Activated CD4-positive, alpha-beta T cell treated with anti-CD3 and anti-CD28 coated beads for 36 hours (primary cell): ENCODE results near the gene PHF12. TPM values are rescaled to one million over a fixed set of nuclear protein-coding genes. Genes with fewer than 3 reads are reported as not detected.

Source experiments
- ATAC-seq: fragments of 200-7000 bp; cut with Tn5 transposase; one replicate; pipeline ENCODE4 v1.10.0; 2021; ENCODE audit warnings: mild to moderate bottlenecking, moderate library complexity
- CTCF ChIA-PET: fragments of 350-600 bp; sonication (Branson Sonifier 250); formaldehyde crosslinking; loops from one replicate; lab custom pipeline; 2021; ENCODE audit warnings: antibody characterized with exemption; lab: Charles Lee
- POLR2A ChIA-PET: fragments of 350-600 bp; sonication (Branson Sonifier 250); formaldehyde crosslinking; loops from one replicate; lab custom pipeline; 2021; ENCODE audit warnings: antibody characterized with exemption, inconsistent platforms; lab: Charles Lee
- DNase-seq: peaks from one replicate; pipeline ENCODE4 v3.0.0-alpha.2; 2020
- H3K27ac Mint-ChIP-seq: one replicate; pipeline ENCODE4 v1.8.0; 2021; ENCODE audit warnings: mixed read lengths
- H3K27me3 Mint-ChIP-seq: one replicate; pipeline ENCODE4 v1.8.0; 2021; ENCODE audit warnings: mixed read lengths
- H3K36me3 Mint-ChIP-seq: one replicate; pipeline ENCODE4 v1.8.0; 2021; ENCODE audit warnings: low read depth, mixed read lengths
- H3K4me1 Mint-ChIP-seq: one replicate; pipeline ENCODE4 v1.8.0; 2021; ENCODE audit warnings: mixed read lengths
- H3K4me3 Mint-ChIP-seq: one replicate; pipeline ENCODE4 v1.8.0; 2021; ENCODE audit warnings: mild to moderate bottlenecking, moderate library complexity, mixed read lengths
- H3K9me3 Mint-ChIP-seq: one replicate; pipeline ENCODE4 v1.8.0; 2021; ENCODE audit warnings: low read depth, mixed read lengths
- intact Hi-C, 2 experiments: fragments of 100-400 bp; cut with DNase I in 1 of 2; cut with micrococcal nuclease in 1 of 2; formaldehyde crosslinking; loops; one replicate each; pipeline versions ENCODE4 v1.14.2 to v1.15.1; 2022 to 2024; cut with DNase I, micrococcal nuclease
- microRNA-seq: library from miRNA; unstranded; fragments of <30 nt; microRNA quantifications from one replicate; pipeline ENCODE4 v1.2.0, GENCODE V29; 2021; ENCODE audit warnings: borderline replicate concordance
- total RNA-seq, 2 experiments: library from RNA; stranded (reverse); gene quantifications; one replicate each; pipeline ENCODE4 v1.2.3, GENCODE V29; 2021

Gene PHF12
- total RNA-seq, 2 experiments from 2014 or later, result 48.6 to 52.3 TPM

DNA sequence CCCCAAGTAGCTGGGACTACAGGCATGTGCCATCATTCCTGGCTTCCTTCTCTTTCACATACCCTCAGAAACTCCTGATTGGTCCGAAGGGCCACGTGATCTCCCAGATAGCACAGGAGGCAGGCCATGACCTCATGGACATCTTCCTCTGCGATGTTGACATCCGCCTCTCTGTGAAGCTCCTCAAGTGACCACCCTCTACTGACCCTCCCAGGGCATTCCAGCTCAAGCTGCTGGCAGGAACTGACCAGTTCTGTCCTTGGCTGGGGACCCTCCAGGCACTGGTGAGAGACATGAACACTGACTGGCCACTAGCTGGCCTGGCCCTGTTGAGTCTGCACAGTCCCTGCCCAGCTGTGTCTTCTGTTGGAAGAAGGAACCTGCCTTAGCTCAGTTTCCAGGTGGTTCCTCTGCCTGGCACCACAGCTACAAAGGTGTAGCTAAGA, 90.9 kb downstream of the PHF12 start:
- ATAC-seq (no peak), DNase-seq (no peak)
- H3K27me3 Mint-ChIP-seq, result no peaks in the 10 kb centered on the region
- H3K36me3 Mint-ChIP-seq, result peaks cover 30% of the 10 kb centered on the region
- H3K4me3 Mint-ChIP-seq, result no peak overlapping the region
- H3K27ac Mint-ChIP-seq, result no peak overlapping the region
- intact Hi-C loops, result no loop called here
- no peaks in the 10 kb centered on the region for H3K9me3 Mint-ChIP-seq
- ChIA-PET POLR2A (interaction anchor here (0.6 kb wide), 1 partner anchor 49 kb away, joined by 3 read pairs; no protein-coding TSS in a partner anchor), CTCF (interaction anchor here (0.8 kb wide), 2 partner anchors 18 to 33 kb away, joined by 3 read pairs; no protein-coding TSS in a partner anchor)
- H3K4me1 Mint-ChIP-seq, result peaks cover 19% of the 10 kb centered on the region

- Mint-ChIP-seq H3K27ac (no peak overlapping the region), H3K4me3 (no peak overlapping the region), H3K4me1 (peaks cover 24% of the 10 kb centered on the region), H3K27me3 (no peaks in the 10 kb centered on the region), H3K9me3 (no peaks in the 10 kb centered on the region), H3K36me3 (peaks cover 30% of the 10 kb centered on the region)
- intact Hi-C loops, result loop anchor here in 1 of 2 experiments (5.0 kb wide), 2 partner anchors 47 to 93 kb away; partner anchors contain the start of gene PHF12
- ChIA-PET POLR2A (interaction anchor here (0.5 to 1.0 kb wide), 2 partner anchors 31 to 62 kb away, joined by 3 to 4 read pairs; no protein-coding TSS in a partner anchor), CTCF (interaction anchor here (0.7 to 1.6 kb wide), 6 partner anchors 10 to 133 kb away, joined by 3 to 6 read pairs (median 4); partner anchors contain the start of gene TLCD1)
- ATAC-seq (no peak), DNase-seq (no peak)
Measured at GRCh38 chr17:28858801-28859355, 92.4 kb downstream of the PHF12 start.

DNA sequence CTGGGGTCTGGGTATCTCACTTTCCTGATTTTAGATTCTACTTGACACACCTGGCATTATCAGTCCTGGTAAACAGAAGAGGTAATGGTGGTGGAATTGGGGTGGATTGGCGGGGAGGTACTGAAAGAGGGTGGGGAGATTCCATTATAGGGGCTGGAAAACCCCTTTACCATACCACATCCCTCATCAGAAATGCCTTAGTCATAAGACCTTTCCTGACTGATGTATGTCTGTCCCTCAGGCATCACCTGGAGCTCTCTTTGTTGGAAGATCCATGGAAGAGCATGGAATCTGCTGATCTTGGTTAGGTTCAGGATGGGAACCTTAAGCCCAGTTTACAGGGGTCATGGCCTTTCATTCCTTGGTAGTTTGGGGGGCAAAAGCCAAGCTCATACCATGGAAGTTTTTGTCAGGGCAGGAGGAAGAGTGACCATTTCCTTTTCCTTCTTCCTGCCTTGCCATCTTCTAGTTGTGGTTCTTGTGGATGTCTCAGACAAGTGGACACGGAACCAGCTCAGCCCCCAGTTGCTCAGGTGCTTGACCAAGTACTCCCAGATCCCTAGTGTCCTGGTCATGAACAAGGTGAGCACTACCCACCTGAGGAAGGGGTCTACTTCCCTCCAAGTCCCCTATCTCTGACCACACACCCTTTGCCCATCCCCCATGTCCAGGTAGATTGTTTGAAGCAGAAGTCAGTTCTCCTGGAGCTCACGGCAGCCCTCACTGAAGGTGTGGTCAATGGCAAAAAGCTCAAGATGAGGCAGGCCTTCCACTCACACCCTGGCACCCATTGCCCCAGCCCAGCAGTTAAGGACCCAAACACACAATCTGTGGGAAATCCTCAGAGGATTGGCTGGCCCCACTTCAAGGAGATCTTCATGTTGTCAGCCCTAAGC, 93.2 kb downstream of the PHF12 start:
- Mint-ChIP-seq H3K36me3 (peaks cover 30% of the 10 kb centered on the region), H3K9me3 (no peaks in the 10 kb centered on the region), H3K4me3 (no peak overlapping the region), H3K27ac (peak overlapping the region; percentile 59), H3K4me1 (peaks cover 24% of the 10 kb centered on the region), H3K27me3 (no peaks in the 10 kb centered on the region)
- CTCF ChIA-PET, result interaction anchor here (0.7 to 1.6 kb wide), 7 partner anchors 10 to 132 kb away, joined by 3 to 6 read pairs (median 4); partner anchors contain the start of gene TLCD1
- DNase-seq, result no peak
- intact Hi-C loops, result loop anchor here in 1 of 2 experiments (5.0 kb wide), 2 partner anchors 46 to 94 kb away; partner anchors contain the start of gene PHF12
- no peak for ATAC-seq
- POLR2A ChIA-PET, result interaction anchor here (0.5 to 1.0 kb wide), 2 partner anchors 30 to 61 kb away, joined by 3 to 4 read pairs; no protein-coding TSS in a partner anchor

GRCh38 chr17:28856028-28856574, 95.2 kb downstream of the PHF12 start:
- Mint-ChIP-seq H3K9me3 (no peaks in the 10 kb centered on the region), H3K36me3 (peaks cover 30% of the 10 kb centered on the region), H3K4me3 (peak overlapping the region; percentile 80), H3K27me3 (no peaks in the 10 kb centered on the region), H3K27ac (peak overlapping the region; percentile 51), H3K4me1 (peaks cover 24% of the 10 kb centered on the region)
- DNase-seq (no peak), ATAC-seq (no peak)
- CTCF ChIA-PET, result interaction anchor here (0.5 to 1.5 kb wide), 7 partner anchors 13 to 228 kb away, joined by 3 to 7 read pairs (median 3); partner anchors contain the start of gene RPL23A
- intact Hi-C loops, result loop anchor here in 1 of 2 experiments (5.0 kb wide), 2 partner anchors 44 to 96 kb away; partner anchors contain the start of gene PHF12
- POLR2A ChIA-PET, result no interaction called here

GRCh38 chr17:28855336-28855679, 96.0 kb downstream of the PHF12 start:
- Mint-ChIP-seq H3K4me1 (peaks cover 24% of the 10 kb centered on the region), H3K4me3 (peak overlapping the region; percentile 80), H3K27me3 (no peaks in the 10 kb centered on the region), H3K27ac (peak overlapping the region; percentile 81), H3K36me3 (peaks cover 28% of the 10 kb centered on the region), H3K9me3 (no peaks in the 10 kb centered on the region)
- ATAC-seq (no peak), DNase-seq (no peak)
- intact Hi-C loops, result loop anchor here (2.0 to 5.0 kb wide), 4 partner anchors 21 to 97 kb away; partner anchors contain the start of genes FLOT2 (in 1 of the 2) and PHF12 (in 1 of the 2)
- CTCF ChIA-PET, result interaction anchor here (0.7 to 1.5 kb wide), 4 partner anchors 26 to 136 kb away, joined by 3 to 7 read pairs (median 3); partner anchors contain the start of gene RPL23A
- POLR2A ChIA-PET, result interaction anchor here (0.6 kb wide), 1 partner anchor 292 kb away, joined by 3 read pairs; no protein-coding TSS in a partner anchor

Small RNA genes lying within 50 kb of the gene (microRNA-seq; reads per million reads assigned to microRNA genes)
- not detected for gene MIR451B

Other genes starting within 250 kb of the PHF12 start
- gene PROCA1, start 239.6 kb downstream of the PHF12 start, total RNA-seq, result 1 to 10 TPM; 4.0 to 4.5 TPM
- 10 to 100 TPM; 13.6 to 17.4 TPM for gene RAB34, start 233.7 kb downstream of the PHF12 start, total RNA-seq
- 1,000 to 10,000 TPM; 2,164 to 2,505 TPM for gene RPL23A, start 231.5 kb downstream of the PHF12 start, total RNA-seq
- gene TLCD1, start 225.3 kb downstream of the PHF12 start, total RNA-seq, result 1 to 10 TPM; 8.5 to 8.7 TPM
- 1 to 10 TPM; 3.8 to 4.0 TPM for gene NEK8, start 222.7 kb downstream of the PHF12 start, total RNA-seq
- 100 to 1,000 TPM in 1 of 2 experiments, 10 to 100 TPM in 1; 96.5 to 117 TPM for gene TRAF4, start 207.5 kb downstream of the PHF12 start, total RNA-seq
- gene FAM222B, start 108.7 kb downstream of the PHF12 start, total RNA-seq, result 10 to 100 TPM; 16.8 to 20.8 TPM
- gene ERAL1, start 96.5 kb downstream of the PHF12 start, total RNA-seq, result 10 to 100 TPM; 51.5 to 74.8 TPM
- gene FLOT2, start 53.8 kb downstream of the PHF12 start, total RNA-seq, result 10 to 100 TPM; 81.3 to 88.4 TPM
- gene DHRS13, start 48.4 kb downstream of the PHF12 start, total RNA-seq, result 10 to 100 TPM; 23.3 to 29.5 TPM
- not detected for gene SEZ6, start 54.5 kb upstream of the PHF12 start, total RNA-seq
- gene PIPOX, start 91.6 kb upstream of the PHF12 start, total RNA-seq, result 1 to 10 TPM; 1.8 to 2.1 TPM
- 10 to 100 TPM; 31.9 to 38.2 TPM for gene MYO18A, start 228.9 kb upstream of the PHF12 start, total RNA-seq